ENCODE measurements around the gene ICAM2. TPM values are rescaled to one million over a fixed set of nuclear protein-coding genes. Genes with fewer than 3 reads are reported as not detected.

The ICAM2 gene
- total and polyA plus RNA-seq, 12 donors, result 25.2 to 117 (median 35.1) TPM

DNA sequence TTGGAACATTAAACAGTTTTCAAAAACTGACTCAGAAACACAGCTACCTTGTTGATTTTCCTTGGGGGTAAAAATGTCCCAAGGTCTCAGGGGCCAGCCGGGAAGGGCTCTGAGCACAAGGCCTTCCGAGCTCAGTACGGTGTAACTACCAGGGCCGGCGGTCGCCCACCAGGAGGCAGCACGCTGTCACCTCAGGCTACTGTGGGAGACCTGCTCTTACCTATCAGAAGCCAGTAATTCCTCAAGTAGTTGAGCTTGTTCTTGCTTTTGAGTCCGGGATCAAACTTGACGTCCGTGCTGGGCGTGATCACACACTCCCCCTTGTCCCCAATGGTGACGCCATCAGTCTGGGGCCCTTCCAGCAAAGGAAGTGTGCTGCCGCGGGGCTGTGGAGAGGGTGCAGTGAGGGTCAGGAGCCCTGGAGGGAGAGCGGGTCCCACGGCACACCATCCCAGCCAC lies 43.4 kb upstream of the ICAM2 start:
- 55 to 60% methylated on average over 16 of the region's 16 CpGs for WGBS, 2 donors
- peak overlapping the region in 1 of 10 donors; percentile 74 for H3K27ac ChIP-seq

DNA sequence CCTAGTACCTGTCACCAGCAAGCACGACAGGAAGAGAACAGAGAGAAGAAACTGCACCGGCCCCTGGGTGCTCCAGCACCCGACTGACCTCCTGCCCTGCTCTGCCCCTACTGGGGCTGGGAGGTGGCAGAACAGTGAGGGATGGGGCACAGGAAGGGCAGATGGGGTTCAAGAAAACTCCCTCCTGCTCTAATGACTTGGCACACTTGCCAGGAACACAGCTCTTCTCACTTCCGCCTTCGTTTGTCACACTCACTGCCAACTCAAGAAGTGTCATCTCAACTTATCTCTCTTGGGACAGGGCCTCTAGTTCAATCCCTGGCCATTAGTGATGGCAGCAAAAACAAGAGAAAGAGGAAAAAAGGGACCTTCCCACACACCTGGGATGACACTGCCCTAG lies 42.7 kb upstream of the ICAM2 start:
- Histone ChIP-seq H3K4me3 (no peak overlapping the region), H3K27ac (peak overlapping the region in 1 of 10 donors; percentile 74), H3K4me1 (peaks cover 0 to 45% (median 0%) of the 10 kb centered on the region in 9 donors), H3K36me3 (peaks cover 0 to 92% (median 16%) of the 10 kb centered on the region in 9 donors), H3K9me3 (no peaks in the 10 kb centered on the region), H3K27me3 (no peaks in the 10 kb centered on the region)
- DNase-seq (no peak), ATAC-seq (peak in 2 of 8 donors; percentile 17 to 29)
- 80 to 82% methylated on average over 5 of the region's 5 CpGs for WGBS, 2 donors
- intact Hi-C loops (cut with DNase I), result loop anchor here in 6 of 10 donors (5.0 to 10.0 kb wide), 3 partner anchors 52 to 72 kb away; partner anchors contain the start of gene ERN1 (in 5 of the 6)
- TF ChIP-seq, protein P1, sequence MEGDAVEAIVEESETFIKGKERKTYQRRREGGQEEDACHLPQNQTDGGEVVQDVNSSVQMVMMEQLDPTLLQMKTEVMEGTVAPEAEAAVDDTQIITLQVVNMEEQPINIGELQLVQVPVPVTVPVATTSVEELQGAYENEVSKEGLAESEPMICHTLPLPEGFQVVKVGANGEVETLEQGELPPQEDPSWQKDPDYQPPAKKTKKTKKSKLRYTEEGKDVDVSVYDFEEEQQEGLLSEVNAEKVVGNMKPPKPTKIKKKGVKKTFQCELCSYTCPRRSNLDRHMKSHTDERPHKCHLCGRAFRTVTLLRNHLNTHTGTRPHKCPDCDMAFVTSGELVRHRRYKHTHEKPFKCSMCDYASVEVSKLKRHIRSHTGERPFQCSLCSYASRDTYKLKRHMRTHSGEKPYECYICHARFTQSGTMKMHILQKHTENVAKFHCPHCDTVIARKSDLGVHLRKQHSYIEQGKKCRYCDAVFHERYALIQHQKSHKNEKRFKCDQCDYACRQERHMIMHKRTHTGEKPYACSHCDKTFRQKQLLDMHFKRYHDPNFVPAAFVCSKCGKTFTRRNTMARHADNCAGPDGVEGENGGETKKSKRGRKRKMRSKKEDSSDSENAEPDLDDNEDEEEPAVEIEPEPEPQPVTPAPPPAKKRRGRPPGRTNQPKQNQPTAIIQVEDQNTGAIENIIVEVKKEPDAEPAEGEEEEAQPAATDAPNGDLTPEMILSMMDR (IDR thresholded peaks at IDR 0.05), result no peak

More for the DNA sequence above, 43.4 kb upstream of the ICAM2 start:
- no peaks in the 10 kb centered on the region for H3K27me3 ChIP-seq
- peak; percentile 43 to 62 for DNase-seq
- peak; percentile 47 to 84 (median 74) for ATAC-seq
- no peak overlapping the region for H3K4me3 ChIP-seq
- H3K36me3 ChIP-seq, result peaks cover 0 to 92% (median 22%) of the 10 kb centered on the region in 9 donors
- intact Hi-C loops (cut with DNase I), result loop anchor here in 6 of 10 donors (5.0 to 10.0 kb wide), 3 partner anchors 51 to 71 kb away; partner anchors contain the start of gene ERN1 (in 5 of the 6)
- TF ChIP-seq, protein P1 (IDR thresholded peaks at IDR 0.05), result peak; percentile 29 to 69 (median 54)
- peaks cover 0 to 5% (median 1%) of the 10 kb centered on the region in 11 donors for H3K9me3 ChIP-seq
- H3K4me1 ChIP-seq, result peaks cover 0 to 45% (median 0%) of the 10 kb centered on the region in 9 donors

DNA sequence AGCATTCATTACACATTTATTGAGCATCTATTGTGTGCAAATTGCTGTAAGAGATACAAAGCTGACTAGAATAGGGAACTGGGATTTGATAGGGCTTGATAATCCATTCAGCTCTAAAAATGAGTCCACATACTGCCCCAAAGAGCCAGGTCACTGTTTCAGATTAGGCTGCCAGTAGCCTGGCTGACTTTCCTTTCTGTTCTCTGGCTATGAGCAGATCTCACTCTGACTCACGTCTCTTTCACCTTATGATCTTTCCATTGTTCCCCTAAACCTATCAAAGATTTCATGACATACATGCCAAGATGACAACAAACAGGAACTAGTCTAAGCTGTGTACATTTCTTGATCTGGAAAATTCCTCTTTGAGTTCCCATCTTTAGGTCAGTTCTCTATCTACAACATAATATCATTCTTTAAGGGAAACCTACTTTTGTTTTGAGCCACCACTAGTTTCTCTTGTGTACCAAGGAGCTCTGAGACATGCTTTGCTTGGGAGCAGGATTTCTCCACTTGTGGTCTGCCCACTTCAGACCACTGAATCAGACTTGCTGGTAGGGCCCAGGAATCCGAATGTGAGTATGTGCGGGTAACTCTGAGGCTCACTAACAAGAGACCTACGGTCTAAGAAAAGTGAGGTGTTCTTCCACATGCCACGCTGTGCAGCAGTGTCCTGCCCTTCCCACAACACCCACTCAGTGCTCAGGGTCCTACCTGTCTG lies 40.9 kb upstream of the ICAM2 start:
- WGBS, 2 donors, result 93 to 96% methylated on average over 5 of the region's 5 CpGs
- intact Hi-C loops (cut with DNase I), result loop anchor here in 6 of 10 donors (5.0 to 10.0 kb wide), 3 partner anchors 53 to 73 kb away; partner anchors contain the start of gene ERN1 (in 5 of the 6)
- Histone ChIP-seq H3K4me3 (no peak overlapping the region), H3K36me3 (peaks cover 0 to 92% (median 22%) of the 10 kb centered on the region in 9 donors), H3K9me3 (no peaks in the 10 kb centered on the region), H3K27me3 (no peaks in the 10 kb centered on the region), H3K27ac (peak overlapping the region in 1 of 10 donors; percentile 80), H3K4me1 (peaks cover 0 to 35% (median 0%) of the 10 kb centered on the region in 9 donors)
- TF ChIP-seq, protein P1 (IDR thresholded peaks at IDR 0.05), result no peak
- no peak for DNase-seq
- no peak for ATAC-seq

DNA sequence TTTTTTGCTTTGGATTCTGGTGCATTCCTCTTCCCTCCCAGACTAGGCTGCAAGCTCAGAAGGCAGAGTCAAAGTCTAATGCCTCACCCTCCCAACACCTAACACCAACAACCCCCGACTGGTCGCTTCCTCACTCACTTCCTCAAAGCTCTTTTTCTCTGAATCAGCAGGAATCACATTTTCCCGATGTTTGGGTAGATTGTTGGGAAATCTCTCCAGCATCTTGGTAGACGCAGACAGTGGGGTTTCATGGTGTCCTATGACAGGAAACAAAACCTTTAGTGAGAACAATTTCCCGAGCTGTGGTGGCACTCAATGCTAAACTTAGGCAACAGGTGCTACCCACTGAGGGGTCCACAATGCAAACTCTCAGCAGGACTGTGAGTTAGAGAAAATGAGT lies 39.9 kb upstream of the ICAM2 start:
- TF ChIP-seq, protein P1 (IDR thresholded peaks at IDR 0.05), result no peak
- ATAC-seq (no peak), DNase-seq (no peak)
- 87 to 89% methylated on average over 5 of the region's 5 CpGs for WGBS, 2 donors
- Histone ChIP-seq H3K9me3 (no peaks in the 10 kb centered on the region), H3K27ac (peak overlapping the region in 1 of 10 donors; percentile 80), H3K36me3 (peaks cover 0 to 95% (median 27%) of the 10 kb centered on the region in 9 donors), H3K27me3 (no peaks in the 10 kb centered on the region), H3K4me1 (peaks cover 0 to 35% (median 0%) of the 10 kb centered on the region in 9 donors), H3K4me3 (no peak overlapping the region)
- intact Hi-C loops (cut with DNase I), result loop anchor here in 6 of 10 donors (5.0 to 10.0 kb wide), 3 partner anchors 54 to 74 kb away; partner anchors contain the start of gene ERN1 (in 5 of the 6)
